ENCODE data around the gene ADGRF1.
"Not testable (repeated sequence)": the region's sequence is repeated elsewhere in the genome, so short reads cannot be mapped to it uniquely, and the experiment has no call there.

The ADGRF1 gene

DNA sequence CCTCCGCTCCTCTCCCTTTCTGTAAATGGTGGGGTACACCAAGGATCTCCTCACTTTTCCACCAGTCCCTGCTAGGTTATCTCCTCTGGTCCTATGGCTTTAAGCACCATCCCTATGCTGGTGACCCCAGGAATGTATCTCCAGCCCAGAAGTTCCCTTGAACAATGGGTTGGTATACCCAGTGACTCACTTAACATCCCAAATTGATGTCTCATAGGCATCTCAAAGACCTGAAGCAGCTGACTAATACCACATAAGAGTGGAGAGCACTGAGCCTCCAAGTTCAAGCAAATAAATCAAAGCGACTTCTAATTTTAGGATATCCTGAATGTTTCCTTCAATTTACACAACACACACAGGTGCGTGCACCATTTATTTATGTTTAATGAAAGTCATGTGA is 48.3 kb downstream of the ADGRF1 start:
- Histone ChIP-seq H3K27me3 (ENCODE audit: control insufficient read depth, insufficient read depth, low read length) (no peaks in the 10 kb centered on the region), H3K4me3 (ENCODE audit: low read length) (no peak overlapping the region), H3K27ac (ENCODE audit: low read length) (no peak overlapping the region), H3K36me3 (ENCODE audit: control insufficient read depth, low read depth, low read length) (no peaks in the 10 kb centered on the region), H3K9ac (ENCODE audit: low read length) (no peak overlapping the region), H3K4me1 (ENCODE audit: control insufficient read depth, low read depth, low read length) (no peaks in the 10 kb centered on the region), H3K9me3 (ENCODE audit: control insufficient read depth, low read depth, low read length) (no peaks in the 10 kb centered on the region)

DNA sequence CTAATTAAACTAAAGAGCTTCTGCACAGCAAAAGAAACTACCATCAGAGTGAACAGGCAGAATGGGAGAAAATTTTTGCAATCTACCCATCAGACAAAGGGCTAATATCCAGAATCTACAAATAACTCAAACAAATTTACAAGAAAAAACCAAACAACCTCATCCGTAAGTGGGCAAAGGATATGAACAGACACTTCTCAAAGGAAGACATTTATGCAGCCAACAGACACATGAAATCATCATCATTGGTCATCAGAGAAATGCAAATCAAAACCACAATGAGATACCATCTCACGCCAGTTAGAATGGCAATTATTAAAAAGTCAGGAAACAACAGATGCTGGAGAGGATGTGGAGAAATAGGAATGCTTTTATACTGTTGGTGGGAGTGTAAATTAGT is 49.7 kb downstream of the ADGRF1 start:
- H3K4me3 ChIP-seq (ENCODE audit: low read length); H3K9me3 ChIP-seq (ENCODE audit: control insufficient read depth, low read depth, low read length); H3K4me1 ChIP-seq (ENCODE audit: control insufficient read depth, low read depth, low read length): not testable (repeated sequence)

DNA sequence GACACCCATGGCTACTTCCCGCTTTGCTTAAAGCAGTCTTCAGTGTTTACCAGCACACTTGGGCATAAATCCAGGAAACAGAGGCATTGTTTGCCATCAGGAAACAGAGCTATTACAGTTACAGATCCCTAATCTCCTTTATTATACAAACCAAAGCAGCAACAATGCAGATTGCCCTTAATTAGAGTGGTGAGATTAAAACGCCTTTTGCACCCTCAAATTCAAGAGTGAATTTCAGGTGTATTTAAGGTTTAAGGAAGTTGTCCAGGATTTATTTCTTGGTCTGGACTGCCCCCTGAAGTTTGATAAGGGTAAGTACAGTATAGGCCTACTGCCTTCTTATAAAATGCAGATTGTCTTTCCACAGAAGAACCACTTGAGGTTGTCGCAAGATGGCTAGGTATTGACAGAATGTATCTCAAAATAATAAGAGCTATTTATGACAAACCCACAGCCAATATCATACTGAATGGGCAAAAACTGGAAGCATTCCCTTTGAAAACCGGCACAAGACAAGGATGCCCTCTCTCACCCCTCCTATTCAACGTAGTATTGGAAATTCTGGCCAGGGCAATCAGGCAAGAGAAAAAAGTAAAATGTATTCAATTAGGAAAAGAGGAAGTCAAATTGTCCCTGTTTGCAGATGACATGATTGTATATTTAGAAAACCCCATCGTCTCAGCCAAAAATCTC is 51.2 kb downstream of the ADGRF1 start:
- not testable (repeated sequence) for H3K4me1 ChIP-seq (ENCODE audit: control insufficient read depth, low read depth, low read length); H3K27me3 ChIP-seq (ENCODE audit: control insufficient read depth, insufficient read depth, low read length); H3K36me3 ChIP-seq (ENCODE audit: control insufficient read depth, low read depth, low read length); H3K9ac ChIP-seq (ENCODE audit: low read length); H3K9me3 ChIP-seq (ENCODE audit: control insufficient read depth, low read depth, low read length); H3K4me3 ChIP-seq (ENCODE audit: low read length); H3K27ac ChIP-seq (ENCODE audit: low read length)

More for the DNA sequence above, 49.7 kb downstream of the ADGRF1 start:
- not testable (repeated sequence) for H3K36me3 ChIP-seq (ENCODE audit: control insufficient read depth, low read depth, low read length); H3K27ac ChIP-seq (ENCODE audit: low read length); H3K27me3 ChIP-seq (ENCODE audit: control insufficient read depth, insufficient read depth, low read length); H3K9ac ChIP-seq (ENCODE audit: low read length)

DNA sequence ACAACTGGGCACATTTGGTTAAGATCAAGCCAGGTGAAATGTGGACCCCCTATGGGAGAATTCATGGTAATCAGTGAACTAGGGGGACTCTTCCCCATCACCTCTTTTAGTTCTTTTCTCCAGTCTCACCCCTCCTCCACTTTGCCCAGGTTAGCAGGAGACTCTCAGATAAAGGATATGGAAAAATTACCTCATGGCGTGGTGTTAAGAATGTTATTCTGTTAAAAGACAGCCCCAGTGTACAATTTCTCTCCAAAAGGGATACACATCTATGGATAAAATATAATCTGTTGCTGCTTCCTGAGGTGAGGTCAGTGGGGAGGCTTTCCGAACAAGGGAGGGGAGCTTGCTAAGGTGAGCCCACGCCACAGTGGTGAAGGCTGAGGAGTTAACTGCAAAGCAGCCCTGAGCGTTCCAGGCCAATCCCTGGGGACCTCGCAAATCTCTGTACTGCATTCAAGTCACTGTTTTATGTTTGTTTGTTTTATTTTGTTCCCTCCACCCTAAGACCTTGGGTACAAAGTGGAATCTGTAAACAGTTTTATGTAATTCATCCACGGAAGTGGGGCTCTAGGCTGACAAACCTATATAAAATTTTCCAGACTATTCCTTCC is 52.0 kb downstream of the ADGRF1 start:
- Histone ChIP-seq H3K36me3 (ENCODE audit: control insufficient read depth, low read depth, low read length) (no peaks in the 10 kb centered on the region), H3K27ac (ENCODE audit: low read length) (no peak overlapping the region), H3K9ac (ENCODE audit: low read length) (no peak overlapping the region)

DNA sequence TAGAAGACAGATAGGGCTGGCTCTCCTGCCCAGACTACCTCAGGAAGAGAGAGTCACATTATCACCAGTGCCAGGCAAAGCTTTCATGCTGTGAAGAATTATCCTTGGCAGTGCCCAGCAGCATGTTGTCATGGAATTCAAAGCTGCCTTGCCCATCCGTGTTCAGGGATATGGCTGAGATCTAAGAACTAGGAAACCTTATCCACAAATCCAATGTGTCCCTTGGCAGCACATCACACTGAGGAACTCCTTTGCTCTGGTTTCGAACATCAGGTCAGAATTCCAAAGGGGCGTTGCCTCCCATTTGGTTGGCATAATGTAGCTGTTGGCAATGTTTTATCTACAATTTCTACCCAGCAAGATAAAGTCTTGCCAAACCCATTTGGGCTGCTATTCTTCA is 52.7 kb downstream of the ADGRF1 start:
- Histone ChIP-seq H3K27ac (ENCODE audit: low read length) (no peak overlapping the region), H3K4me3 (ENCODE audit: low read length) (no peak overlapping the region), H3K9me3 (ENCODE audit: control insufficient read depth, low read depth, low read length) (no peaks in the 10 kb centered on the region), H3K4me1 (ENCODE audit: control insufficient read depth, low read depth, low read length) (no peaks in the 10 kb centered on the region), H3K27me3 (ENCODE audit: control insufficient read depth, insufficient read depth, low read length) (no peaks in the 10 kb centered on the region), H3K36me3 (ENCODE audit: control insufficient read depth, low read depth, low read length) (no peaks in the 10 kb centered on the region), H3K9ac (ENCODE audit: low read length) (no peak overlapping the region)

More for the DNA sequence above, 52.0 kb downstream of the ADGRF1 start:
- H3K9me3 ChIP-seq (ENCODE audit: control insufficient read depth, low read depth, low read length): no peaks in the 10 kb centered on the region
- no peaks in the 10 kb centered on the region for H3K27me3 ChIP-seq (ENCODE audit: control insufficient read depth, insufficient read depth, low read length)
- no peaks in the 10 kb centered on the region for H3K4me1 ChIP-seq (ENCODE audit: control insufficient read depth, low read depth, low read length)
- no peak overlapping the region for H3K4me3 ChIP-seq (ENCODE audit: low read length)

DNA sequence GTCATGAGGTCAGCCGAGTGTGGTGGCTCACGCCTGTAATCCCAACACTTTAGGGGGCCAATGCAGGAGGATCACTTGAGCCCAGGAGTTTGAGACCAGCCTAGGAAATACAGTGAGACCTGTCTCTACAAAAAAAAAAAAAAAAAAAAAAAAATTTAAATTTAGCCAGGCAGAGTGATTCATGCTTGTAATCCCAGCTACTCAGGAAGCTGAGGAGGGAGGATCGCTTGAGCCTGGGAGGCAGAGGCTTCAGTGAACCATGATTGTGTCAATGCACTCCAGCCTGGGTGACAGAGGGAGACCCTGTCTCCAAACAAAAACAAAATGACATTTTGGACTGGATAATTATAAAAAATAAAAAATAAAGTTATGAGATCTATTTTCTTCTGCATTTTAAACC is 56.2 kb downstream of the ADGRF1 start:
- H3K9me3 ChIP-seq (ENCODE audit: control insufficient read depth, low read depth, low read length): no peaks in the 10 kb centered on the region
- H3K9ac ChIP-seq (ENCODE audit: low read length): no peak overlapping the region
- H3K36me3 ChIP-seq (ENCODE audit: control insufficient read depth, low read depth, low read length): no peaks in the 10 kb centered on the region
- no peaks in the 10 kb centered on the region for H3K4me1 ChIP-seq (ENCODE audit: control insufficient read depth, low read depth, low read length)
- H3K27me3 ChIP-seq (ENCODE audit: control insufficient read depth, insufficient read depth, low read length): no peaks in the 10 kb centered on the region
- H3K4me3 ChIP-seq (ENCODE audit: low read length): no peak overlapping the region
- H3K27ac ChIP-seq (ENCODE audit: low read length): no peak overlapping the region

DNA sequence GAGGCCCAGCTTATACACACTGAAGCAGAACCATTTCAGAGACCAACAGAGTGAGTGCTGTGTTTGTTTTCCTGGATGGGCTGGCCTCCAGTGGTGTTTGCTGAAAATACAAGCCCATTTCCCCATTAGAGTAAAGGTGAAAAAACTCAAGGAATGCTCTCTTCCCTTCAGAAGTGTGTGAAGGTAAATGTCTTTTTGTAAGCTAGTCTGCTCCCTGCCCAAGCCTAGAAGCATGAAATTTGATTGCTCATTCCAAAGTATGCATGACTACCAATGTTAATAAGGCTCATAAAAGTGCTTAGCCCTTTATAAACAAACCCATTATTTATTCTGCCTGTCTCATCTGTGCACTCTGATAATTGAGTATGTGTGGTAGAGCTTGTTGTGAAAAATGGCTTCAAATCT is 59.1 kb downstream of the ADGRF1 start:
- H3K4me3 ChIP-seq (ENCODE audit: low read length): no peak overlapping the region
- H3K4me1 ChIP-seq (ENCODE audit: control insufficient read depth, low read depth, low read length): no peaks in the 10 kb centered on the region
- no peak overlapping the region for H3K27ac ChIP-seq (ENCODE audit: low read length)
- no peak overlapping the region for H3K9ac ChIP-seq (ENCODE audit: low read length)
- H3K27me3 ChIP-seq (ENCODE audit: control insufficient read depth, insufficient read depth, low read length): no peaks in the 10 kb centered on the region
- no peaks in the 10 kb centered on the region for H3K36me3 ChIP-seq (ENCODE audit: control insufficient read depth, low read depth, low read length)
- no peaks in the 10 kb centered on the region for H3K9me3 ChIP-seq (ENCODE audit: control insufficient read depth, low read depth, low read length)

DNA sequence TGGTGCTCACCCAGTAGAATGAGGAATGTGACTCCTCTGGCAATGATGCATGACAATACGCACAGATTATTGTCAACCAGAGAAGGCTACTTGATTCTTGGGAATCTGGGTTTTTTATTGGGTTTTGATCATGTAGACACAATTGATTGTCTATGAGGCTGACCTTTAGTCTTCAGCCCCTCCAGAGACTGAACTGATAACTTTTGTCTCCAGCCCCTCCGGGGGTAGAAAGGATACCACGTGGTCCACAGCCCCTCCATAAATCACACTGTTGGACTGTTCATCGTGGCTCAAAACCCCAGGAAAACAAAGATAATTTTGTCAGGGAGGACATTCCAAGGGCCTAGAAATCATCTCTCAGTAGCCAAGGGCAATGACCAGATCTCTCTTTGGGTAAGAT is 62.9 kb downstream of the ADGRF1 start:
- no peak overlapping the region for H3K27ac ChIP-seq (ENCODE audit: low read length)
- H3K4me3 ChIP-seq (ENCODE audit: low read length): no peak overlapping the region
- H3K4me1 ChIP-seq (ENCODE audit: control insufficient read depth, low read depth, low read length): no peaks in the 10 kb centered on the region
- no peaks in the 10 kb centered on the region for H3K9me3 ChIP-seq (ENCODE audit: control insufficient read depth, low read depth, low read length)
- H3K9ac ChIP-seq (ENCODE audit: low read length): no peak overlapping the region
- no peaks in the 10 kb centered on the region for H3K36me3 ChIP-seq (ENCODE audit: control insufficient read depth, low read depth, low read length)
- H3K27me3 ChIP-seq (ENCODE audit: control insufficient read depth, insufficient read depth, low read length): no peaks in the 10 kb centered on the region

DNA sequence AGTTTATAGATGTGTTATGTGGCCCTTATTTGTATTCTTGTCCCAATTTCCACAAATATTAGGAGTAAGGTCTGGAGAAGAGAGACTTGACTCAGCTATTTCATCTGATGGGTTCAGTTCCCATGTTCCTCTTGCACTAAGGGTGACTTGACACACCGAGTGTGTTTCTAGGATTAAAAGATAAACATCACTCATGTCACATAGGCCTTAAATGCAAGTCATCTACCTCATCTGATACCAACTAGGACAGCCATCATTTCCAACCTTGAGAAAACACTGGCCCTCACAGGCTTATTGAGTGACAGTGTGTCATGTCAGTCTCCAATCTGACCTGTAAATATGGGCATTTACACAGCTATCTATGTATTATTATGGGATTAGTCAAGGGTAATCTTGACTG is 67.3 kb downstream of the ADGRF1 start:
- no peaks in the 10 kb centered on the region for H3K36me3 ChIP-seq (ENCODE audit: control insufficient read depth, low read depth, low read length)
- no peaks in the 10 kb centered on the region for H3K4me1 ChIP-seq (ENCODE audit: control insufficient read depth, low read depth, low read length)
- no peak overlapping the region for H3K4me3 ChIP-seq (ENCODE audit: low read length)
- H3K27me3 ChIP-seq (ENCODE audit: control insufficient read depth, insufficient read depth, low read length): no peaks in the 10 kb centered on the region
- H3K9ac ChIP-seq (ENCODE audit: low read length): no peak overlapping the region
- no peak overlapping the region for H3K27ac ChIP-seq (ENCODE audit: low read length)
- H3K9me3 ChIP-seq (ENCODE audit: control insufficient read depth, low read depth, low read length): no peaks in the 10 kb centered on the region

DNA sequence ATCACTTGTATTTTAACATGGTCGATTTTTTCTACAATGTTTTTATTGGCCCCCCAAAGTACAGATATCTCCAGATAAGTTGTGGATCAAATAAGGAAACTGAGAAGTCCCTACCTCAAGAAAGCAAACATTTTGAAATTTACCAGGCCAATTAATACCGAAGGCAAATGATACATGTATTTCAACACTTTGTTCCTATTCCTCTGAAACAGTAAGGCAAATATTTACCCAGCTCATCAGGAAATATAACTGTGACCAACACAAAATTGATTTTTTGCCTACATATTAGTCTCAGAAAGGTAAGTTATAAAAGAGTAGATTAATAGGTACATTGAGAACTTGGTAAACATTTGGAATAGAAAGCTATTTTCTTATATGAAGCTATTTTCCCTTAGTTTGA is 69.1 kb downstream of the ADGRF1 start:
- H3K9me3 ChIP-seq (ENCODE audit: control insufficient read depth, low read depth, low read length): no peaks in the 10 kb centered on the region
- H3K4me1 ChIP-seq (ENCODE audit: control insufficient read depth, low read depth, low read length): no peaks in the 10 kb centered on the region
- H3K36me3 ChIP-seq (ENCODE audit: control insufficient read depth, low read depth, low read length): no peaks in the 10 kb centered on the region
- H3K4me3 ChIP-seq (ENCODE audit: low read length): no peak overlapping the region
- no peaks in the 10 kb centered on the region for H3K27me3 ChIP-seq (ENCODE audit: control insufficient read depth, insufficient read depth, low read length)
- no peak overlapping the region for H3K27ac ChIP-seq (ENCODE audit: low read length)
- H3K9ac ChIP-seq (ENCODE audit: low read length): no peak overlapping the region

DNA sequence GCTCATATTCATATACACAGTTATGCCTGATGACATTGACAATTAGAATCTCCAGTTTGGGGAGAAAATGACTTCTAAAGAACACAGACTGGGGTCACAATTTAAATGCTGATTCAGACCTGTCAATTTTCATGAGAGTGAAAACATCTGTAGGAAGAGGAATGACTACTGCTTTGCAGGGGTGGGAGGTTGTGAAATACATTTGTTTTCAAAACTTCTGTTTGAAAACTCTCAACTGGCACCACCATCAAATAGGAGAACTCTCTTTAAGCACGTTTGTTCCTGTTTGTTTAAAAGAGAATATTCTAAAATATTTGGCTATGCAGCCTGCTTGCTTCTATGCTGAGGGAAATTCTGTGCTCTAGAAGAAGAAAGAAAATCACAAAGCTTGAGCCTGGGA is 69.6 kb downstream of the ADGRF1 start:
- H3K36me3 ChIP-seq (ENCODE audit: control insufficient read depth, low read depth, low read length): no peaks in the 10 kb centered on the region
- no peak overlapping the region for H3K4me3 ChIP-seq (ENCODE audit: low read length)
- no peaks in the 10 kb centered on the region for H3K4me1 ChIP-seq (ENCODE audit: control insufficient read depth, low read depth, low read length)
- H3K27me3 ChIP-seq (ENCODE audit: control insufficient read depth, insufficient read depth, low read length): no peaks in the 10 kb centered on the region
- no peaks in the 10 kb centered on the region for H3K9me3 ChIP-seq (ENCODE audit: control insufficient read depth, low read depth, low read length)
- no peak overlapping the region for H3K27ac ChIP-seq (ENCODE audit: low read length)
- H3K9ac ChIP-seq (ENCODE audit: low read length): no peak overlapping the region

DNA sequence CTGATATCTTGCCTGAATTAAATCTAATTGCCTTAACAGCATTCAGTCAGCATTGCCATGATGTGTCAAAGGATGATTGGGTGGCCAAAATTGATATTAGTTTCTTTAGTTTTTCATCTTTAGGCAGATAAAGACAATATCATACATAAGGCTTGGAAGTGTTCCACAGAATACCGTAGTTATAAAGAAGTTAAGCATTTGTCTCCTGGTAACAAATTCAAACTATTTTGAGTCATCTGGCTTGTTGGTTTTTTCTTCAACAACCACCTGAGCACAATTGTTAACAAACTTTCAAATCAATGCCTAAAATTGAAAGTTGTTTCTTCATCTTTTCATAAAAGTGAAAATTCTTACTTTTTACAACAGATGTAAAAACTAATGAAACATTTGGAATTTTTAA is 72.9 kb downstream of the ADGRF1 start:
- Histone ChIP-seq H3K36me3 (ENCODE audit: control insufficient read depth, low read depth, low read length) (no peaks in the 10 kb centered on the region), H3K27ac (ENCODE audit: low read length) (no peak overlapping the region), H3K27me3 (ENCODE audit: control insufficient read depth, insufficient read depth, low read length) (no peaks in the 10 kb centered on the region)

More for the DNA sequence above, 72.9 kb downstream of the ADGRF1 start:
- Histone ChIP-seq H3K4me1 (ENCODE audit: control insufficient read depth, low read depth, low read length) (no peaks in the 10 kb centered on the region), H3K9me3 (ENCODE audit: control insufficient read depth, low read depth, low read length) (no peaks in the 10 kb centered on the region), H3K9ac (ENCODE audit: low read length) (no peak overlapping the region), H3K4me3 (ENCODE audit: low read length) (no peak overlapping the region)
